ENCODE data around the gene PRXL2A.
"Not testable (repeated sequence)": the region's sequence is repeated elsewhere in the genome, so short reads cannot be mapped to it uniquely, and the experiment has no call there.

PRXL2A gene

GRCh38 chr10:80470266-80470665, 61.9 kb downstream of the PRXL2A start:
- no peak overlapping the region for H3K4me3 ChIP-seq (ENCODE audit: low read depth, low read length)
- no peak for DNase-seq (ENCODE audit: low read depth)

GRCh38 chr10:80471001-80471400, 62.6 kb downstream of the PRXL2A start:
- DNase-seq (ENCODE audit: low read depth) = no peak
- H3K4me3 ChIP-seq (ENCODE audit: low read depth, low read length) = no peak overlapping the region

- no peak for DNase-seq (ENCODE audit: low read depth)
- H3K4me3 ChIP-seq (ENCODE audit: low read depth, low read length) = no peak overlapping the region
Observed at GRCh38 chr10:80471715-80472233, 63.4 kb downstream of the PRXL2A start.

GRCh38 chr10:80472234-80473095, 64.1 kb downstream of the PRXL2A start:
- peak; percentile 72 for DNase-seq (ENCODE audit: low read depth)
- H3K4me3 ChIP-seq (ENCODE audit: low read depth, low read length) = no peak overlapping the region

- no peak for DNase-seq (ENCODE audit: low read depth)
- no peak overlapping the region for H3K4me3 ChIP-seq (ENCODE audit: low read depth, low read length)
Observed at GRCh38 chr10:80473096-80473657, 64.8 kb downstream of the PRXL2A start.

GRCh38 chr10:80473692-80474596, 65.6 kb downstream of the PRXL2A start:
- H3K4me3 ChIP-seq (ENCODE audit: low read depth, low read length) = no peak overlapping the region
- no peak for DNase-seq (ENCODE audit: low read depth)

- no peak overlapping the region for H3K4me3 ChIP-seq (ENCODE audit: low read depth, low read length)
- no peak for DNase-seq (ENCODE audit: low read depth)
Observed at GRCh38 chr10:80474597-80474910, 66.2 kb downstream of the PRXL2A start.

GRCh38 chr10:80474941-80475340, 66.6 kb downstream of the PRXL2A start:
- no peak overlapping the region for H3K4me3 ChIP-seq (ENCODE audit: low read depth, low read length)
- DNase-seq (ENCODE audit: low read depth) = no peak

- H3K4me3 ChIP-seq (ENCODE audit: low read depth, low read length); DNase-seq (ENCODE audit: low read depth): not testable (repeated sequence)
Observed at GRCh38 chr10:80475641-80476040, 67.3 kb downstream of the PRXL2A start.

GRCh38 chr10:80476685-80477084, 68.3 kb downstream of the PRXL2A start:
- no peak overlapping the region for H3K4me3 ChIP-seq (ENCODE audit: low read depth, low read length)
- no peak for DNase-seq (ENCODE audit: low read depth)

- peak; percentile 75 for DNase-seq (ENCODE audit: low read depth)
- H3K4me3 ChIP-seq (ENCODE audit: low read depth, low read length) = no peak overlapping the region
Observed at GRCh38 chr10:80477813-80478212, 69.5 kb downstream of the PRXL2A start.

GRCh38 chr10:80480373-80480772, 72.0 kb downstream of the PRXL2A start:
- DNase-seq (ENCODE audit: low read depth); H3K4me3 ChIP-seq (ENCODE audit: low read depth, low read length): not testable (repeated sequence)

- DNase-seq (ENCODE audit: low read depth) = no peak
Observed at GRCh38 chr10:80480852-80481251, 72.5 kb downstream of the PRXL2A start.

GRCh38 chr10:80484243-80484642, 75.9 kb downstream of the PRXL2A start:
- DNase-seq (ENCODE audit: low read depth) = no peak

More at GRCh38 chr10:80480852-80481251, 72.5 kb downstream of the PRXL2A start:
- H3K4me3 ChIP-seq (ENCODE audit: low read depth, low read length) = no peak overlapping the region

GRCh38 chr10:80484676-80485075, 76.3 kb downstream of the PRXL2A start:
- H3K4me3 ChIP-seq (ENCODE audit: low read depth, low read length) = no peak overlapping the region
- DNase-seq (ENCODE audit: low read depth) = no peak

More at GRCh38 chr10:80484243-80484642, 75.9 kb downstream of the PRXL2A start:
- H3K4me3 ChIP-seq (ENCODE audit: low read depth, low read length) = no peak overlapping the region

- no peak overlapping the region for H3K4me3 ChIP-seq (ENCODE audit: low read depth, low read length)
- DNase-seq (ENCODE audit: low read depth) = no peak
Observed at GRCh38 chr10:80485076-80485945, 77.0 kb downstream of the PRXL2A start.

GRCh38 chr10:80485946-80486764, 77.8 kb downstream of the PRXL2A start:
- DNase-seq (ENCODE audit: low read depth) = no peak
- H3K4me3 ChIP-seq (ENCODE audit: low read depth, low read length) = no peak overlapping the region

All from skeletal muscle cell (primary cell).